Measurements from ENCODE around the gene HYCC1.
"Not testable (repeated sequence)": the region's sequence is repeated elsewhere in the genome, so short reads cannot be mapped to it uniquely, and the experiment has no call there.

Gene HYCC1

GRCh38 chr7:23013715-23014649 is at the start of gene HYCC1:
HYCC1 (minus strand) TSS chr7:23014130; CDS start chr7:22991111, 23,019 bp downstream.
- peak; percentile 99 for DNase-seq

- no peak for DNase-seq
These were observed 48.5 kb upstream of the HYCC1 start for GRCh38 chr7:23062452-23062851.

GRCh38 chr7:23061327-23061726 is 47.4 kb upstream of the HYCC1 start:
- DNase-seq = no peak

- no peak for DNase-seq
These were observed 44.6 kb upstream of the HYCC1 start for GRCh38 chr7:23058408-23059096.

- DNase-seq = peak; percentile 72 to 81
These were observed 41.8 kb upstream of the HYCC1 start for GRCh38 chr7:23055582-23056178.

GRCh38 chr7:23051124-23051485 is 37.2 kb upstream of the HYCC1 start:
- not testable (repeated sequence) for DNase-seq

- not testable (repeated sequence) for DNase-seq
These were observed 32.4 kb upstream of the HYCC1 start for GRCh38 chr7:23046336-23046735.

GRCh38 chr7:23045086-23045485 is 31.2 kb upstream of the HYCC1 start:
- DNase-seq = not testable (repeated sequence)

GRCh38 chr7:23044581-23044980 is 30.7 kb upstream of the HYCC1 start:
- no peak for DNase-seq

GRCh38 chr7:23043441-23043840 is 29.5 kb upstream of the HYCC1 start:
- no peak for DNase-seq

- not testable (repeated sequence) for DNase-seq
These were observed 25.7 kb upstream of the HYCC1 start for GRCh38 chr7:23039674-23040073.

- not testable (repeated sequence) for DNase-seq
These were observed 21.8 kb upstream of the HYCC1 start for GRCh38 chr7:23035542-23036371.

GRCh38 chr7:23027261-23027660 is 13.3 kb upstream of the HYCC1 start:
- no peak for DNase-seq

- DNase-seq = no peak
These were observed 12.2 kb upstream of the HYCC1 start for GRCh38 chr7:23026164-23026563.

GRCh38 chr7:23024454-23024853 is 10.5 kb upstream of the HYCC1 start:
- no peak for DNase-seq

- no peak for DNase-seq
These were observed 8.9 kb upstream of the HYCC1 start for GRCh38 chr7:23022851-23023250.

- no peak for DNase-seq
These were observed 8.4 kb upstream of the HYCC1 start for GRCh38 chr7:23022258-23022769.

GRCh38 chr7:23021596-23021995 is 7.7 kb upstream of the HYCC1 start:
- DNase-seq = no peak

GRCh38 chr7:23020742-23021401 is 6.9 kb upstream of the HYCC1 start:
- DNase-seq = peak in 1 of 2 donors; percentile 27

- no peak for DNase-seq
These were observed 4.8 kb upstream of the HYCC1 start for GRCh38 chr7:23018750-23019149.

- no peak for DNase-seq
These were observed 3.4 kb upstream of the HYCC1 start for GRCh38 chr7:23017309-23017708.
